Measurements from ENCODE around the gene VTI1A. TPM values are rescaled to one million over a fixed set of nuclear protein-coding genes. Genes with fewer than 3 reads are reported as not detected.

The VTI1A gene
- total and polyA plus RNA-seq, 9 of the 15 experiments (the other 6 are each of a cell fraction or from before 2014, with no cell fraction given), result 9.3 to 21.4 (median 16.0) TPM

GRCh38 chr10:112816891-112817290 lies 369.9 kb downstream of the VTI1A start (continued):
- no peak for TF ChIP-seq ZNF592 (IDR thresholded peaks at IDR 0.05)
- no peak for TF ChIP-seq JUN (IDR thresholded peaks at IDR 0.05; ENCODE audit: borderline replicate concordance, low read depth, low read length)
- TF ChIP-seq JUN (CRISPR knock-in tag; IDR thresholded peaks at IDR 0.05; ENCODE audit: borderline replicate concordance), result no peak
- no peak for TF ChIP-seq FOS (IDR thresholded peaks at IDR 0.05; ENCODE audit: extremely low read depth, insufficient read length)

GRCh38 chr10:112817981-112818777 lies 371.2 kb downstream of the VTI1A start:
- CTCF ChIA-PET (ENCODE audit: low intra/inter-chr PET ratio), result no interaction called here
- no peaks in the 10 kb centered on the region for H3K27me3 ChIP-seq (ENCODE audit: control insufficient read depth in 2 of 2, insufficient read depth in 2 of 2, low read length in 2 of 2)
- no peak overlapping the region for H3K27ac ChIP-seq (ENCODE audit: extremely low read depth, low read depth, low read length)
- no peak overlapping the region for H2AFZ ChIP-seq (ENCODE audit: low read depth, low read length)
- in situ Hi-C loops (cut with MboI) (no loop called here), intact Hi-C loops (cut with micrococcal nuclease) (no loop called here)
- POLR2A ChIA-PET, result interaction anchor here (1.5 kb wide), 1 partner anchor 12 kb away, joined by 3 read pairs; no protein-coding TSS in a partner anchor
- no peaks in the 10 kb centered on the region for H3K9me1 ChIP-seq (ENCODE audit: control insufficient read depth, insufficient read depth, low read length)
- H3K4me3 ChIP-seq, result no peak overlapping the region
- H4K20me1 ChIP-seq (replicated peaks; ENCODE audit: control insufficient read depth, insufficient read depth, low read length), result no peaks in the 10 kb centered on the region
- DNase-seq (ENCODE audit: extremely low read depth in 1 of 4, low spot score in 3 of 4), result no peak
- H3K4me1 ChIP-seq (replicated peaks in 1 of 2; ENCODE audit: control insufficient read depth in 2 of 2, insufficient read depth in 2 of 2, low read length in 2 of 2), result peaks cover 0 to 3% of the 10 kb centered on the region in 2 experiments; a peak in 1 of 5 replicates
- no TSS peak for BruUV-seq (replicated peaks)
- no peaks in the 10 kb centered on the region for H3K36me3 ChIP-seq (ENCODE audit: control insufficient read depth, insufficient read depth, low read length)
- no peaks in the 10 kb centered on the region for H3K79me2 ChIP-seq (ENCODE audit: control insufficient read depth, insufficient read depth, low read length)
- no peak for TF ChIP-seq RNF2 (IDR thresholded peaks at IDR 0.05)
- TF ChIP-seq MEIS2 (IDR thresholded peaks at IDR 0.05; ENCODE audit: partially characterized antibody), result peak; percentile 19
- no peaks in the 10 kb centered on the region for H3K9me3 ChIP-seq (replicated peaks; ENCODE audit: control insufficient read depth, insufficient read depth, low read depth, low read length)
- ATAC-seq, result no peak
- no peak overlapping the region for H3K9ac ChIP-seq (ENCODE audit: insufficient read depth in 1 of 2, low read depth in 2 of 2, low read length in 2 of 2)
- H3K4me2 ChIP-seq (ENCODE audit: insufficient read depth, low read length), result no peak overlapping the region
- 72% methylated on average over 10 of the region's 14 CpGs for WGBS (ENCODE audit: insufficient coverage, low coverage, missing lambda C conversion rate)
- FAIRE-seq, result no peak

All from K562 (cell line).